ENCODE measurements around the gene NAV2.

Gene NAV2

DNA sequence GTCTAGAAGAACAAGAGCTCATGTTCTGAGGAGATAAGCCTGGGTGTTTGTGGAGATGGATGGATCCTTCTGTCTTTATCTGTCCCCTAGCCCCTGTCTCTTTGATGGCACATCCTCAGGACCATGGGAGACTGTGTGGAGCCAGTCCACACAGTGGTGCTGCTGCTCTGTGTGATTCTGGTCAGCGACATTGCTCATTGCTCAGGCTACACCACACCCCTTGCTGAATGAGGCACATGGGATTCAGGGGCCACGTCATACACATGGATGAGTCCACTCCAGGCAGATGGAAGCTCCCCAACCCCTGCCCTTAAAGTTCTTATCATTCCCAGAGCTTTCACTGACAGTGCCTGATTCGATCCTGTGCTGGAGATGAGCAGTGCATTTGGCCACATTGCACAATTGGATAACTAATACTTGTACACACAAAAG, 222.2 kb downstream of the NAV2 start:
- no peak overlapping the region for H3K4me3 ChIP-seq (ENCODE audit: low read depth, low read length)
- peak; percentile 70 for DNase-seq (ENCODE audit: low read depth, low spot score)
- in situ Hi-C loops (cut with HindIII; ENCODE audit: low sequenced_read_pairs) = no loop called here
- TF ChIP-seq, protein P1, sequence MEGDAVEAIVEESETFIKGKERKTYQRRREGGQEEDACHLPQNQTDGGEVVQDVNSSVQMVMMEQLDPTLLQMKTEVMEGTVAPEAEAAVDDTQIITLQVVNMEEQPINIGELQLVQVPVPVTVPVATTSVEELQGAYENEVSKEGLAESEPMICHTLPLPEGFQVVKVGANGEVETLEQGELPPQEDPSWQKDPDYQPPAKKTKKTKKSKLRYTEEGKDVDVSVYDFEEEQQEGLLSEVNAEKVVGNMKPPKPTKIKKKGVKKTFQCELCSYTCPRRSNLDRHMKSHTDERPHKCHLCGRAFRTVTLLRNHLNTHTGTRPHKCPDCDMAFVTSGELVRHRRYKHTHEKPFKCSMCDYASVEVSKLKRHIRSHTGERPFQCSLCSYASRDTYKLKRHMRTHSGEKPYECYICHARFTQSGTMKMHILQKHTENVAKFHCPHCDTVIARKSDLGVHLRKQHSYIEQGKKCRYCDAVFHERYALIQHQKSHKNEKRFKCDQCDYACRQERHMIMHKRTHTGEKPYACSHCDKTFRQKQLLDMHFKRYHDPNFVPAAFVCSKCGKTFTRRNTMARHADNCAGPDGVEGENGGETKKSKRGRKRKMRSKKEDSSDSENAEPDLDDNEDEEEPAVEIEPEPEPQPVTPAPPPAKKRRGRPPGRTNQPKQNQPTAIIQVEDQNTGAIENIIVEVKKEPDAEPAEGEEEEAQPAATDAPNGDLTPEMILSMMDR (IDR thresholded peaks at IDR 0.05; ENCODE audit: low read depth, low read length) = no peak

DNA sequence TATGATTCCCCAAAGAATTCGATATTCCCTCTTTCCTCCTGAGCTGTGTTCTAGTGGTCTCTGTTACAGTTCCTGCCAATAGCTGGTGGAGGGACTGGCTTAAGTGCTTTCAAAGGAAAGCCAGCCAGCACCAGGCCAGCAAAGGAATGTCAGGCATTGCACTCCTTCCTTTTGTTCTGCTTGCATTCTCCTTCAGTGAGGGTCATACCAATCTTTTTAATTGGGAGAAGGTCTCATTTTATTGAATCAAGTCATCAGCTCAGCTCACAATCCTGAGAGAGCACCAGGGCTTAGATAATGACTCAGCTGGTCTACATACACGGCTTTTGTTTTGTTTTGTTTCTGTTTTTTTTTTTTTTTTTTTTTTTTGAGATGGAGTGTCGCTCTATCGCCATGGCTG, 222.9 kb downstream of the NAV2 start:
- H3K4me3 ChIP-seq (ENCODE audit: low read depth, low read length) = no peak overlapping the region
- in situ Hi-C loops (cut with HindIII; ENCODE audit: low sequenced_read_pairs) = no loop called here
- peak; percentile 82 for DNase-seq (ENCODE audit: low read depth, low spot score)
- TF ChIP-seq, protein P1 (IDR thresholded peaks at IDR 0.05; ENCODE audit: low read depth, low read length) = no peak

DNA sequence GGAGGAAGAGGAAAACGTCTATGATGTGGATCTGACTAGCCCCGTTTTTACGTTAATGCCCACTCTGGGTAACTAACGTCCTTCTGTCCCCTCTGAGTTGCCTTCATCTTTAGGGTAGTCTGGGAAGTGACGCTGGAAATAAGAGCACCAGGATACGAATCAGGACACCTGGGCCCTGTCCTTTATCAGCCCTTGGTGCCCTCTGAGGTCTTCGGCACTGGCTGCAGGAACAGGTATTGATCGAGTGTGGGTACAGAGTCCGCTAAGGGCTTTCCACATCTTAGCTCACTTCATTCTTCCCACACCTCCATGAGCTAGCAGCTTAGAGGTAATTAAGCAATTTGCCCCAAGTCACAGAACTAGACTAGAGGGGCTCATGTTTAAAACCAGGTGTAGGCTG, 223.8 kb downstream of the NAV2 start:
- H3K4me3 ChIP-seq (ENCODE audit: low read depth, low read length) = no peak overlapping the region
- no peak for DNase-seq (ENCODE audit: low read depth, low spot score)
- TF ChIP-seq, protein P1 (IDR thresholded peaks at IDR 0.05; ENCODE audit: low read depth, low read length) = no peak
- in situ Hi-C loops (cut with HindIII; ENCODE audit: low sequenced_read_pairs) = no loop called here

DNA sequence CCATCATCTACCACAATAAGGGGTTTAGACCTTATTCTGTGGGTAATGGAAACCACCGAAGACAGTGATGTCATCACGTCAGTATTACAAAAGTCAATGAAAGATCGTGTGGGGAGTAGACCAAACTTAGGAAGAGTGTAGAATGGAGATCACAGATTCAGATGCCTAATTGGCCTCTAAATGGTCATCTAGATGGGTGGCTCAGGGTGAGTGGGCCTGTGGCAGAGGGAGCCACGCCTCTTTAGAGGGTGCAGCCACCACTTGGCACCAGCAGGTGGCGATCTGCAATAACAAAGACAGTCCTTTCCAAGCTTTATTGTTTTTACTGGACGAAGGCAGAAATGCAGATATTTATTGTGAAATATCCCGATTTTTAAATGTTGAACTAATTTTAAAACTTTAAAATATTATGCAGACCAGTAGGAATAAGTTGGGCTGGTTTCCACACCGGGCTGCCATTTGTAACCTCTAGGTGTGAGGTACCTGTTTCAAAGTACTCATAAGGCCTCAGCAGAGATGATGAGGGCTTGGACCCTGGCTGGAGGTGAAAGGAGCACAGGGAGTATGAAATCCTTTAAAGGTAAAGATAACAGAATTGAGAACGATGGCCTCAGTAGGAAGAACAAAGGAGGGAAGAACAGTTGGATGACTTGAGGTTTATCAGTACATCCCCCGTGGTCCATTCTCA, 225.7 kb downstream of the NAV2 start:
- DNase-seq (ENCODE audit: low read depth, low spot score) = peak; percentile 62
- no peak overlapping the region for H3K4me3 ChIP-seq (ENCODE audit: low read depth, low read length)
- in situ Hi-C loops (cut with HindIII; ENCODE audit: low sequenced_read_pairs) = no loop called here
- TF ChIP-seq, protein P1 (IDR thresholded peaks at IDR 0.05; ENCODE audit: low read depth, low read length) = peak; percentile 92

DNA sequence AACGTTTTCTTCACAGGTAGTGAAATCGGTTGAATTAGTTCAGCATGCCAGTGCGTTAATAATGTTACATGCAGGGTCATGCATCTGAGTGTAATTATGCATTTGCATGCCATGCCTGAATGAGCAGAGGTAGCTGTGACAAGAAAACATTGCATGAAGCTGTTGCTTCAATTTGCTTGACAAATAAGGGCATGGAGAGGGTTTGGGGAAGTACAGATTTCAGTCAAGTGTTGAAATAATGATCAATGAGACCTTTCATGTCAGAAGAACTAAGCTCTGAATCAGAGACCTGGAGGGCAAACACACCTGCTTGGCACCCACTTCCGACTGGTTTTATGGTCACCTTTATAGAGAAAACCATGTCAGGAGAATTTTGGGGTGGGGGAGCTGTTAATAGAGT, 226.2 kb downstream of the NAV2 start:
- TF ChIP-seq, protein P1 (IDR thresholded peaks at IDR 0.05; ENCODE audit: low read depth, low read length) = no peak
- in situ Hi-C loops (cut with HindIII; ENCODE audit: low sequenced_read_pairs) = no loop called here
- DNase-seq (ENCODE audit: low read depth, low spot score) = no peak

DNA sequence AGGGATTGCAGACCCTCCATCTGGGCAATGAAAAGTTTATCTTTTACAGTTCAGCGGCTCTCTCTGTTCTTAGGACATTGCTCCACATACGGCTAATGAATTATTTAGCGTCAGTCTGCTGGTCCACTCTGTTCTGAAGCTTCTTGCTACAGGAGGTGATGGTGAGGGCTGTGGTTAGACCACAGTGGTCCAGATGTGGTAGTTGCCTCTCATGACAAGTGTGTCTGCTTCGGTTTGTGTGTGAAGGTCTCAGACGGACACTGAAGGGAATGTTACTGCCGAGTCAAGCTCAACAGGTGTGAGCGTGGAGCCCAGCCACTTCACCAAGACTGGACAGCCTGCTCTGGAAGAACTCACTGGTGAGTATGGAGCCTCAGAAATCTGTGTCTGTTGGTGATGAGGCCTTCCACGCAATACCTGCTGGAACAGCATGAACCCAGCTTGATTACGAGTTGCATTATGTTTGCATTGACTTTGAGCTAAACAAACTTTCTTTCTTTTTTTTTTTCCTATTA, 226.8 kb downstream of the NAV2 start:
- DNase-seq (ENCODE audit: low read depth, low spot score) = no peak
- in situ Hi-C loops (cut with HindIII; ENCODE audit: low sequenced_read_pairs) = no loop called here
- TF ChIP-seq, protein P1 (IDR thresholded peaks at IDR 0.05; ENCODE audit: low read depth, low read length) = no peak
- H3K4me3 ChIP-seq (ENCODE audit: low read depth, low read length) = no peak overlapping the region

More for the DNA sequence above, 226.2 kb downstream of the NAV2 start:
- H3K4me3 ChIP-seq (ENCODE audit: low read depth, low read length) = no peak overlapping the region
